NCI-H82 (cell line): Measurements from ENCODE around the gene NAV3.

Experiments
- DNase-seq: peaks from one replicate; lab custom pipeline; 2025; lab: John Stamatoyannopoulos, UW

The NAV3 gene

GRCh38 chr12:77830583-77831351 lies at the start of gene NAV3:
NAV3 (plus strand) TSS chr12:77830894; CDS start chr12:77831462, 568 bp downstream.
- no peak for DNase-seq

- DNase-seq, result no peak
Observed at GRCh38 chr12:77782034-77782433, 48.7 kb upstream of the NAV3 start.

GRCh38 chr12:77782766-77783165 lies 47.9 kb upstream of the NAV3 start:
- no peak for DNase-seq

- DNase-seq, result no peak
Observed at GRCh38 chr12:77785211-77785610, 45.5 kb upstream of the NAV3 start.

- no peak for DNase-seq
Observed at GRCh38 chr12:77786675-77787074, 44.0 kb upstream of the NAV3 start.

GRCh38 chr12:77788231-77789168 lies 42.2 kb upstream of the NAV3 start:
- DNase-seq, result peak; percentile 36

GRCh38 chr12:77795699-77796098 lies 35.0 kb upstream of the NAV3 start:
- no peak for DNase-seq

- no peak for DNase-seq
Observed at GRCh38 chr12:77796775-77797174, 33.9 kb upstream of the NAV3 start.

- no peak for DNase-seq
Observed at GRCh38 chr12:77800501-77800900, 30.2 kb upstream of the NAV3 start.

- DNase-seq, result no peak
Observed at GRCh38 chr12:77808534-77808933, 22.2 kb upstream of the NAV3 start.

- DNase-seq, result no peak
Observed at GRCh38 chr12:77813558-77813957, 17.1 kb upstream of the NAV3 start.

- no peak for DNase-seq
Observed at GRCh38 chr12:77814386-77814785, 16.3 kb upstream of the NAV3 start.

GRCh38 chr12:77816196-77816595 lies 14.5 kb upstream of the NAV3 start:
- DNase-seq, result no peak

GRCh38 chr12:77817276-77817675 lies 13.4 kb upstream of the NAV3 start:
- DNase-seq, result no peak

- no peak for DNase-seq
Observed at GRCh38 chr12:77818351-77818750, 12.3 kb upstream of the NAV3 start.

- no peak for DNase-seq
Observed at GRCh38 chr12:77821699-77822203, 8.9 kb upstream of the NAV3 start.

- DNase-seq, result peak; percentile 5
Observed at GRCh38 chr12:77833329-77833728, 2.6 kb downstream of the NAV3 start.

- DNase-seq, result no peak
Observed at GRCh38 chr12:77834618-77835017, 3.9 kb downstream of the NAV3 start.

- no peak for DNase-seq
Observed at GRCh38 chr12:77835969-77836368, 5.3 kb downstream of the NAV3 start.

GRCh38 chr12:77837876-77838291 lies 7.2 kb downstream of the NAV3 start:
- peak; percentile 25 for DNase-seq

- DNase-seq, result no peak
Observed at GRCh38 chr12:77841521-77841920, 10.8 kb downstream of the NAV3 start.

- no peak for DNase-seq
Observed at GRCh38 chr12:77842430-77842829, 11.7 kb downstream of the NAV3 start.

GRCh38 chr12:77845831-77846230 lies 15.1 kb downstream of the NAV3 start:
- DNase-seq, result no peak
